HEK293 (cell line): ENCODE results near the gene FRMD8.
A peak's percentile ranks its signal among the peaks of the same experiment; 100 is the strongest.

Experiments
- CTCF ChIA-PET: fragments of 350-600 bp; formaldehyde crosslinking; extraction: SDS; loops from one replicate; lab custom pipeline; 2021; ENCODE audit warnings: antibody characterized with exemption; lab: Yijun Ruan, JAX
- POLR2A ChIA-PET: fragments of 300-600 bp; formaldehyde crosslinking; extraction: SDS; loops from one replicate; lab custom pipeline; 2020; ENCODE audit warnings: antibody characterized with exemption, inconsistent platforms; lab: Yijun Ruan, JAX
- H3K27ac ChIP-seq: fragments of 200-500 bp; sonication (Bioruptor generic); 2 replicates; pipeline ENCODE4 v1.5.1; 2014; ENCODE audit warnings: low read depth, low read length, control low read depth, inconsistent platforms; ENCODE audit errors: extremely low read depth
- H3K36me3 ChIP-seq, 2 experiments: fragments of 200-500 bp in 1 of 2; sonication (Bioruptor generic) in 1 of 2; 1 replicate in 1 of 2; 2 replicates in 1 of 2; pipeline ENCODE4 v1.5.1; 2014 to 2017; ENCODE audit warnings: inconsistent platforms in 2 of 2, low read length in 2 of 2; ENCODE audit not compliant: control insufficient read depth in 2 of 2, insufficient read depth in 1 of 2
- H3K4me1 ChIP-seq: fragments of 200-500 bp; sonication (Bioruptor generic); 2 replicates; pipeline ENCODE4 v1.5.1; 2014; ENCODE audit warnings: mild to moderate bottlenecking, low read length, inconsistent platforms; ENCODE audit not compliant: control insufficient read depth, insufficient read depth
- H3K4me3 ChIP-seq: 2 replicates; pipeline ENCODE4 v1.5.1; 2011; ENCODE audit warnings: low read depth, mild to moderate bottlenecking, control low read depth, low read length, moderate library complexity
- H3K9me3 ChIP-seq: fragments of 200-500 bp; sonication (Bioruptor generic); 2 replicates; pipeline ENCODE4 v1.5.1; 2014; ENCODE audit warnings: low read depth, low read length, inconsistent platforms; ENCODE audit not compliant: control insufficient read depth, insufficient read depth
- EGR2 ChIP-seq: fragments of 450-650 bp; formaldehyde crosslinking; IDR thresholded peaks from 2 replicates; pipeline ENCODE4 v1.5.1; 2016; ENCODE audit warnings: low read depth, missing biosample characterization, missing genetic modification characterization
- FEZF1 ChIP-seq: fragments of 450-650 bp; formaldehyde crosslinking; IDR thresholded peaks from 2 replicates; pipeline ENCODE4 v1.5.1; 2016; ENCODE audit warnings: missing biosample characterization, missing genetic modification characterization
- KLF1 ChIP-seq: fragments of 450-650 bp; formaldehyde crosslinking; IDR thresholded peaks from 2 replicates; pipeline ENCODE4 v1.5.1; 2016; ENCODE audit warnings: missing biosample characterization, missing genetic modification characterization
- KLF10 ChIP-seq: fragments of 450-650 bp; IDR thresholded peaks from 2 replicates; pipeline ENCODE4 v1.5.1; 2018; ENCODE audit warnings: missing biosample characterization, mild to moderate bottlenecking, missing genetic modification characterization
- MYNN ChIP-seq: fragments of 450-650 bp; formaldehyde crosslinking; IDR thresholded peaks from 2 replicates; pipeline ENCODE4 v1.5.1; 2016; ENCODE audit warnings: missing biosample characterization, missing genetic modification characterization, borderline replicate concordance
- ZFHX2 ChIP-seq: fragments of 450-650 bp; formaldehyde crosslinking; conservative IDR thresholded peaks from 2 replicates; pipeline ENCODE4 v1.5.1; 2016; ENCODE audit warnings: missing biosample characterization, missing genetic modification characterization
- ZNF138 ChIP-seq: fragments of 450-650 bp; formaldehyde crosslinking; IDR thresholded peaks from 2 replicates; pipeline ENCODE4 v1.5.1; 2016; ENCODE audit warnings: missing biosample characterization, missing genetic modification characterization, borderline replicate concordance
- ZNF24 ChIP-seq: fragments of 450-650 bp; formaldehyde crosslinking; IDR thresholded peaks from 2 replicates; pipeline ENCODE4 v1.5.1; 2016; ENCODE audit warnings: missing biosample characterization, missing genetic modification characterization
- ZNF274 ChIP-seq, 2 experiments: fragments of 200-500 bp in 1 of 2; fragments of 450-650 bp in 1 of 2; sonication (Bioruptor generic) in 1 of 2; formaldehyde crosslinking in 1 of 2; IDR thresholded peaks; 2 replicates each; pipeline versions ENCODE4 v1.5.1 to v1.6.1; 2014 to 2016; ENCODE audit warnings: borderline replicate concordance in 1 of 2, inconsistent platforms in 1 of 2, low read length in 1 of 2, missing biosample characterization in 1 of 2, missing genetic modification characterization in 1 of 2
- ZNF600 ChIP-seq: fragments of 450-650 bp; formaldehyde crosslinking; IDR thresholded peaks from 2 replicates; pipeline ENCODE4 v1.5.1; 2016; ENCODE audit warnings: missing biosample characterization, missing genetic modification characterization
- ZNF658 ChIP-seq: fragments of 450-650 bp; formaldehyde crosslinking; IDR thresholded peaks from 2 replicates; pipeline ENCODE4; 2016; ENCODE audit warnings: missing biosample characterization, missing genetic modification characterization
- ZNF670 ChIP-seq: fragments of 450-650 bp; formaldehyde crosslinking; IDR thresholded peaks from 2 replicates; pipeline ENCODE4 v1.5.1; 2016; ENCODE audit warnings: missing biosample characterization, missing genetic modification characterization, low read depth
- ZNF677 ChIP-seq: fragments of 450-650 bp; IDR thresholded peaks from 2 replicates; pipeline ENCODE4 v1.5.0; 2018; ENCODE audit warnings: missing biosample characterization, mild to moderate bottlenecking, missing genetic modification characterization, moderate library complexity
- TF ChIP-seq, protein P1 (sequence below): fragments of 450-650 bp; formaldehyde crosslinking; IDR thresholded peaks from 2 replicates; pipeline ENCODE4 v1.5.1; 2016; ENCODE audit warnings: missing biosample characterization, missing genetic modification characterization, borderline replicate concordance
- TF ChIP-seq, protein P2 (sequence below): fragments of 450-650 bp; formaldehyde crosslinking; IDR thresholded peaks from 2 replicates; pipeline ENCODE4 v1.5.1; 2016; ENCODE audit warnings: missing biosample characterization, missing genetic modification characterization

Gene FRMD8

DNA sequence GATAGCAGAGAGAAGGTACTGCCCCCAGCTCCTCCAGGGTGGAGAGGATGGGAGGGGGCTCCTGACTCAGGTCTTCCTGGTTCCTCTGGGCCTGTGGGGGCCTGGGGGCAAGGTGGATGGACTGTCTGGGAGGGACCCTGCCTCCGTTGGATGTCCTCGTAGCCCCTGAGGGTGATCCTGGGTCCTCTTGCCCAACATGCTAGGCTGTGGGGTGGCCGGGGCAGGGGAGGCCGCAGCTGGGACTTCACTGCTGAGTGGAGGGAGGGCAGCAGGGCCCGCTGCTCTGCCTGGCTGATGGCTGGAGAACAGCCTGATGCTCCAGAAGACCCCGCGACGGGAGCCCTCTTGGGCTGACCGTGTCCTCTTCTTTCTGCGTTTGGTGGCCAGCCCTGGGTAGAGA is 13.4 kb downstream of the FRMD8 start:
- ChIA-PET CTCF (interaction anchor here (0.7 to 0.9 kb wide), 2 partner anchors 16 to 217 kb away, joined by 3 read pairs; no protein-coding TSS in a partner anchor), POLR2A (no interaction called here)
- no peak overlapping the region for H3K27ac ChIP-seq

DNA sequence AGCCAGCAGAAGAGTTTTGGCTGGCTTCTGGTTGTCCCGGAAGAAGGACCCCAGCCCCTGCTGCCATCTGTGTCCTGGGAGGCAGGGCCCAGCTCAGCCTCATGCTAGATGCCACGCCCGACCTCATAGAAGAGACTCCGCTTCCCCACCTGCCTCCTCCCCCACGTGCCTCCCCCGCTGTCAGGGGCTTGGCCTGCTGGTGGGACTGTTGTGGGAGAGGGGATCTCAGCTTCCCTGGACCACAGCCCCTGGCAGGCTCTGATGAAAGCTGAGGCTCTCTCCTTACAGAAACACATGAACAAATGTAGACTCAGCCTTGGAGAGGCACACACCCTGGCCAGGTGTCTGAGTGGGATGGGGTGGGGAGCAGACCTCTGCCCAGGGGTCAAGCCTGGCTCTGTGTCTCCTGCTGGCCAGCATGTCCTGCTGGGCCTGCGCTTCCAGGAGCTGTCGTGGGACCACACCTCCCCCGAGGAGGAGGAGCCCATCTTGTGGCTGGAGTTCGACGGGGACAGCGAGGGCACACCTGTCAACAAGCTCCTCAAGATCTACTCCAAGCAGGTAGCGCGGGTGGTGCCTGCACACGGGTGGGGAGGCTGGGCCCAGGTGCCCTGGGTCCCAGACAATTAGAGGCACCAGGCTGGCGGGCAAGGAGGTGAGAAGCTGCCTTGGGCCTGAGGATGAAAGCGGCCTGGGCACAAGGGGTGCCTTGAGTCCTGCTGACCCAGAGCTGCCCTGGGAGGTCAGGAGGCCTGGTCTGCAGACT is 14.1 kb downstream of the FRMD8 start:
- Histone ChIP-seq H3K36me3 (peaks cover 5 to 68% of the 10 kb centered on the region in 2 experiments; a peak in 2 of 3 replicates), H3K27ac (no peak overlapping the region), H3K4me3 (no peak overlapping the region), H3K9me3 (no peaks in the 10 kb centered on the region), H3K4me1 (no peaks in the 10 kb centered on the region)
- no peak for TF ChIP-seq MYNN (tag by site-specific recombination)
- ChIA-PET CTCF (interaction anchor here (0.7 to 0.9 kb wide), 2 partner anchors 15 to 218 kb away, joined by 3 read pairs; no protein-coding TSS in a partner anchor), POLR2A (no interaction called here)

More for the DNA sequence above, 13.4 kb downstream of the FRMD8 start:
- TF ChIP-seq ZNF670 (tag by site-specific recombination) (no peak), ZNF600 (tag by site-specific recombination) (no peak), KLF10 (no peak), ZNF658 (tag by site-specific recombination) (no peak), ZNF677 (tag by site-specific recombination) (no peak), ZNF24 (tag by site-specific recombination) (no peak)
- TF ChIP-seq, protein P1, sequence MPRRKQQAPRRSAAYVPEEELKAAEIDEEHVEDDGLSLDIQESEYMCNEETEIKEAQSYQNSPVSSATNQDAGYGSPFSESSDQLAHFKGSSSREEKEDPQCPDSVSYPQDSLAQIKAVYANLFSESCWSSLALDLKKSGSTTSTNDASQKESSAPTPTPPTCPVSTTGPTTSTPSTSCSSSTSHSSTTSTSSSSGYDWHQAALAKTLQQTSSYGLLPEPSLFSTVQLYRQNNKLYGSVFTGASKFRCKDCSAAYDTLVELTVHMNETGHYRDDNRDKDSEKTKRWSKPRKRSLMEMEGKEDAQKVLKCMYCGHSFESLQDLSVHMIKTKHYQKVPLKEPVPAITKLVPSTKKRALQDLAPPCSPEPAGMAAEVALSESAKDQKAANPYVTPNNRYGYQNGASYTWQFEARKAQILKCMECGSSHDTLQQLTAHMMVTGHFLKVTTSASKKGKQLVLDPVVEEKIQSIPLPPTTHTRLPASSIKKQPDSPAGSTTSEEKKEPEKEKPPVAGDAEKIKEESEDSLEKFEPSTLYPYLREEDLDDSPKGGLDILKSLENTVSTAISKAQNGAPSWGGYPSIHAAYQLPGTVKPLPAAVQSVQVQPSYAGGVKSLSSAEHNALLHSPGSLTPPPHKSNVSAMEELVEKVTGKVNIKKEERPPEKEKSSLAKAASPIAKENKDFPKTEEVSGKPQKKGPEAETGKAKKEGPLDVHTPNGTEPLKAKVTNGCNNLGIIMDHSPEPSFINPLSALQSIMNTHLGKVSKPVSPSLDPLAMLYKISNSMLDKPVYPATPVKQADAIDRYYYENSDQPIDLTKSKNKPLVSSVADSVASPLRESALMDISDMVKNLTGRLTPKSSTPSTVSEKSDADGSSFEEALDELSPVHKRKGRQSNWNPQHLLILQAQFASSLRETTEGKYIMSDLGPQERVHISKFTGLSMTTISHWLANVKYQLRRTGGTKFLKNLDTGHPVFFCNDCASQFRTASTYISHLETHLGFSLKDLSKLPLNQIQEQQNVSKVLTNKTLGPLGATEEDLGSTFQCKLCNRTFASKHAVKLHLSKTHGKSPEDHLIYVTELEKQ (tag by site-specific recombination), result no peak
- TF ChIP-seq, all 188 proteins: peak for 0
- no peak overlapping the region for H3K4me3 ChIP-seq
- H3K4me1 ChIP-seq, result no peaks in the 10 kb centered on the region
- H3K36me3 ChIP-seq, result peaks cover 5 to 66% of the 10 kb centered on the region in 2 experiments; a peak in 2 of 3 replicates
- H3K9me3 ChIP-seq, result no peaks in the 10 kb centered on the region

DNA sequence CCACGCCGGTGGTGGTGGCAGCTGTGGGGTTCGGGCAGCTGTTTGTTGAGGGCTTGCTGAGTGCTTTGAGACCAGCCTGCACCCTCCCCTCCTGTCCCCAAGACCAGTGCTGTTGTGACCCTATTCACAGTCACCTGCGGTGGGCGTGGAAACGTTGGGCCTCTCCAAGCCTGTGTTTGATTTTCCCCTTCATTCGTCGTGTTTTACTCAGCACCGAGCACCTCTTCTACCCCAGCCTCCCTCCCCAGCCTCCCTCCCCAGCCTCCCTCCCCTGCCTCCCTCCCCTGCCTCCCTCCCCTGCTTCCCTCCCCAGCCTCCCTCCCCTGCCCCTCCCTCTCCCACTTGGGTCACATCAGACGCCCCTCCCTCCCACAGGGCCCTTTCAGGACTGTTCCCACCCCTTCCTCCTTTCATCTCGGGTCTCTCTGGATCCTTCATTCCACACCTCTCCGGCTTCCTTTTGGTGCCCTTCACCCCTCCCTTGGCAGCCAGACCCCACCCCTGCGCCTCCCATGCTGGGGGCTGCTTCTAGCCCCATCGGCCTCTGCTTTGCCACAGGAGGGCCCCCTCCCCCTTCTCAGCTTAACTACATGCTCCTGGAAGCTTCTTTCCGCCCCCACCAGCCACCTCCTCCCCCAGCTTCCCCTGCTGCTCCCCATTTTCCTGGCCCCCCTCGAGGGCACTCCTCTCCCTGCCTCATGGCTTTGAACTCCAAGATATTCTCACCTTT is 14.8 kb downstream of the FRMD8 start:
- ChIA-PET CTCF (interaction anchor here (0.7 kb wide), 1 partner anchor 13 kb away, joined by 3 read pairs; no protein-coding TSS in a partner anchor), POLR2A (no interaction called here)
- H3K4me3 ChIP-seq, result no peak overlapping the region

DNA sequence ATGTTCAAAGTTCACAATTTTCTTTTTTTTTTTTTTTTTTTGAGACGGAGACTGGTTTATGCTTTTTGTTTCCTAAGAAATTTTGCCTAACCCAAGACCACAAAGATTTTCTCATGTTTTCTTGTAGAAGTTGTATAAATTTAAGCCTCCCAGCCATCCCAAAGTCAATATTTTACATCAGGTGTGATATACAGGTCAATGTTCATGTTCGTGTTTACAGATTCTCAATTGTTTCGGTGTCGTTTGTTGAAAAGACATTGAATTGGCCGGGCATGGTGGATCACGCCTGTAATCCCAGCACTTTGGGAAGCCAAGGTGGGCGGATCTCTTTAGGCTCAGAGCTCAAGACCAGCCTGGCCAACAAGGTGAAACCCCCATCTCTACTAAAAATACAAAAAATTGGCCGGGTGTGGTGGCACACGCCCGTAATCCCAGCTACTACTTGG is 15.4 kb downstream of the FRMD8 start:
- Histone ChIP-seq H3K4me3 (no peak overlapping the region), H3K27ac (no peak overlapping the region), H3K4me1 (no peaks in the 10 kb centered on the region), H3K9me3 (no peaks in the 10 kb centered on the region), H3K36me3 (peaks cover 5 to 58% of the 10 kb centered on the region in 2 experiments; a peak in 2 of 3 replicates)
- ChIA-PET POLR2A (no interaction called here), CTCF (interaction anchor here (0.7 kb wide), 1 partner anchor 14 kb away, joined by 3 read pairs; no protein-coding TSS in a partner anchor)
- TF ChIP-seq, protein P2, sequence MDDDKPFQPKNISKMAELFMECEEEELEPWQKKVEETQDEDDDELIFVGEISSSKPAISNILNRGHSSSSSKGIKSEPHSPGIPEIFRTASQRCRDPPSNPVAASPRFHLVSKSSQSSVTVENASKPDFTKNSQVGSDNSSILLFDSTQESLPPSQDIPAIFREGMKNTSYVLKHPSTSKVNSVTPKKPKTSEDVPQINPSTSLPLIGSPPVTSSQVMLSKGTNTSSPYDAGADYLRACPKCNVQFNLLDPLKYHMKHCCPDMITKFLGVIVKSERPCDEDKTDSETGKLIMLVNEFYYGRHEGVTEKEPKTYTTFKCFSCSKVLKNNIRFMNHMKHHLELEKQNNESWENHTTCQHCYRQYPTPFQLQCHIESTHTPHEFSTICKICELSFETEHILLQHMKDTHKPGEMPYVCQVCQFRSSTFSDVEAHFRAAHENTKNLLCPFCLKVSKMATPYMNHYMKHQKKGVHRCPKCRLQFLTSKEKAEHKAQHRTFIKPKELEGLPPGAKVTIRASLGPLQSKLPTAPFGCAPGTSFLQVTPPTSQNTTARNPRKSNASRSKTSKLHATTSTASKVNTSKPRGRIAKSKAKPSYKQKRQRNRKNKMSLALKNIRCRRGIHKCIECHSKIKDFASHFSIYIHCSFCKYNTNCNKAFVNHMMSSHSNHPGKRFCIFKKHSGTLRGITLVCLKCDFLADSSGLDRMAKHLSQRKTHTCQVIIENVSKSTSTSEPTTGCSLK (tag by site-specific recombination), result no peak
- TF ChIP-seq ZNF138 (tag by site-specific recombination) (no peak), ZNF274 (IDR thresholded peaks at IDR 0.05; ENCODE audit: low read length) (no peak), ZNF274 (tag by site-specific recombination; IDR thresholded peaks at IDR 0.05; ENCODE audit: borderline replicate concordance) (no peak)

More for the DNA sequence above, 14.8 kb downstream of the FRMD8 start:
- Histone ChIP-seq H3K27ac (no peak overlapping the region), H3K9me3 (no peaks in the 10 kb centered on the region), H3K36me3 (peaks cover 5 to 64% of the 10 kb centered on the region in 2 experiments; a peak in 2 of 3 replicates), H3K4me1 (no peaks in the 10 kb centered on the region)
- TF ChIP-seq ZFHX2 (tag by site-specific recombination) (peak; percentile 34; the same call in 1 of the 2 replicates), FEZF1 (tag by site-specific recombination) (no peak), KLF1 (tag by site-specific recombination) (peak; percentile 60), EGR2 (tag by site-specific recombination) (peak; percentile 19; the same call in 1 of the 2 replicates)
